Brain microvascular endothelial cell (primary cell): ENCODE data around the gene DCAKD.

Experiments
- DNase-seq: peaks from one replicate; pipeline ENCODE4 v3.0.0-alpha.2; 2020
- H3K27ac ChIP-seq: fragments of 250-450 bp; sonication (Bioruptor Pico); 2 replicates; pipeline ENCODE4 v1.5.1; 2020; ENCODE audit warnings: mild to moderate bottlenecking, moderate library complexity
- H3K27me3 ChIP-seq: fragments of 250-450 bp; sonication (Bioruptor Pico); replicated peaks from 2 replicates; pipeline ENCODE4 v1.5.1; 2020; ENCODE audit warnings: mild to moderate bottlenecking
- H3K36me3 ChIP-seq: fragments of 250-450 bp; sonication (Bioruptor Pico); replicated peaks from 2 replicates; pipeline ENCODE4 v1.5.1; 2020; ENCODE audit warnings: mild to moderate bottlenecking
- H3K4me3 ChIP-seq: 2 replicates; pipeline ENCODE4 v1.5.1; 2011; ENCODE audit warnings: low read depth, mild to moderate bottlenecking, control low read depth, low read length, moderate library complexity
- in situ Hi-C: cut with HindIII; loops from 2 replicates; pipeline ENCODE4 v1.10.0; 2017; ENCODE audit warnings: low sequenced_read_pairs, low pct_ligation_motif_present
- TF ChIP-seq, protein P1 (sequence below): IDR thresholded peaks from 2 replicates; pipeline ENCODE4 v1.5.1; 2011; ENCODE audit warnings: low read depth, mild to moderate bottlenecking, moderate library complexity, low read length, control low read depth, inconsistent platforms; ENCODE audit errors: missing control alignments

DCAKD gene

DNA sequence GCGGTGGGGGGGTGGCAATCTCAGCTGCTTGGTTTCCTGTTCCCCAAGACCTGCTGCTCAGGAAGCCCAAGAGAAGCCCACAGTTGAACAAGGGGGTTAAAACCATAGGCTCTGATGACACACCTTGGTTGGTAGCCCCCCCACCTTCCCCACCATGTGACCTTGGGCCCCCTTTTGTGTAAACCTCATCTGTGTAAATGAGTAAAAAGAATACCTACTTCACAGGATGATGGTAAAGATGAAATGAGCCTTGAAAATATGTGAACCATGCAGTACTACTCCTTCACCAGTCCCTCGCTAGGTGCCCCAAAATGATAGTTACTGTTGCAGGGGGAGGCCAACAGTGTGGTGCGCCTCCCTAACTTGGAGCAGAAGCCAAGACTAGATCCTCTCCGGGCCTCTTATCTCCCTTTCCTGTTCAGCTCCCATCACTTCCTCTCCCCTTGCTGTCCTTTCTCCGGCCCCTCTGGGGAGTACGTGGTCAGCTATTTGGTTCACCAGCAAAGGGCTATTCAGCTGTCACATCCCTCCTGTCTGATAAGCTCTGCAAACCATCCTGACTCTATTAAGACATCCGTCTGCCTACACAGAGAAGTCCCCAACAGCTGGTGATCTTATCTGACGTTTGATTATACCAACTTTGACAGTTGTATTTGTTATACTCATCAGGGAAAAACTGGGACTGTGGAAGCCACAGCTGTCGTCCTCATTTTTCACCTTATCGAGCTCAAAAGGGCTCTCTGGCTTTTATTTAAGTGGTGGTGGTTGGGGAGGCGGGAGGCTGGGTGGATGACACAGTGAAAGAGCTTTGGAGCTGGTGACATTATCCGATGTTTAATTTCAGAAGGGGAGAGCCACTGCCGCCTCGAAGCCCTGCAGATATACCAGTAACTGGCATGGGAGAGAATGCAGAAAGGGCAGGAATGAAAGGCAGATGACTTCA is 19.9 kb downstream of the DCAKD start:
- in situ Hi-C loops = no loop called here

DNA sequence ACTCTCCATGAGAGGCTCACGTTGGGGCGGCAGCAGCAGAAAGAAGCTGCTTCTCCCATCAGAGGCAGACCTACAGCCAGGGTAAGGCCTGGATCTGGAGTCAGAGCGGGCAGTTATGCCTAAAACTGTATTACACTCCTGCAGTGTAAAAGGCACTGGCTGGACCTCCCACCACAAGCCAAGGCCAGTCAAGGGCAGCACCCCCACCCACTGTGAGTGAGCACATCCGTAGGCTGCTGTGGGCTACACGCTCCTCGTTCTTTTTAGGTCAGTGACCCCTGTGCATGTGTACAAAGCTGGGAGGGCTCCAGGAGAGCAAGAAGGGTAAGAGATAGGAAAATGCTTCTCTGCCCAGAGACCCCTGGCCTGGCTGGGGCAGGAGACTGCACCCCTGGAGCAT is 20.7 kb downstream of the DCAKD start:
- DNase-seq = no peak
- peaks cover 28% of the 10 kb centered on the region for H3K36me3 ChIP-seq
- no peak overlapping the region for H3K27ac ChIP-seq
- in situ Hi-C loops = no loop called here
- H3K4me3 ChIP-seq = no peak overlapping the region
- TF ChIP-seq, protein P1, sequence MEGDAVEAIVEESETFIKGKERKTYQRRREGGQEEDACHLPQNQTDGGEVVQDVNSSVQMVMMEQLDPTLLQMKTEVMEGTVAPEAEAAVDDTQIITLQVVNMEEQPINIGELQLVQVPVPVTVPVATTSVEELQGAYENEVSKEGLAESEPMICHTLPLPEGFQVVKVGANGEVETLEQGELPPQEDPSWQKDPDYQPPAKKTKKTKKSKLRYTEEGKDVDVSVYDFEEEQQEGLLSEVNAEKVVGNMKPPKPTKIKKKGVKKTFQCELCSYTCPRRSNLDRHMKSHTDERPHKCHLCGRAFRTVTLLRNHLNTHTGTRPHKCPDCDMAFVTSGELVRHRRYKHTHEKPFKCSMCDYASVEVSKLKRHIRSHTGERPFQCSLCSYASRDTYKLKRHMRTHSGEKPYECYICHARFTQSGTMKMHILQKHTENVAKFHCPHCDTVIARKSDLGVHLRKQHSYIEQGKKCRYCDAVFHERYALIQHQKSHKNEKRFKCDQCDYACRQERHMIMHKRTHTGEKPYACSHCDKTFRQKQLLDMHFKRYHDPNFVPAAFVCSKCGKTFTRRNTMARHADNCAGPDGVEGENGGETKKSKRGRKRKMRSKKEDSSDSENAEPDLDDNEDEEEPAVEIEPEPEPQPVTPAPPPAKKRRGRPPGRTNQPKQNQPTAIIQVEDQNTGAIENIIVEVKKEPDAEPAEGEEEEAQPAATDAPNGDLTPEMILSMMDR = no peak
- no peaks in the 10 kb centered on the region for H3K27me3 ChIP-seq

More for the DNA sequence above, 19.9 kb downstream of the DCAKD start:
- no peak for DNase-seq
- Histone ChIP-seq H3K27me3 (no peaks in the 10 kb centered on the region), H3K4me3 (no peak overlapping the region), H3K36me3 (peaks cover 28% of the 10 kb centered on the region), H3K27ac (no peak overlapping the region)
- TF ChIP-seq, protein P1 = no peak

DNA sequence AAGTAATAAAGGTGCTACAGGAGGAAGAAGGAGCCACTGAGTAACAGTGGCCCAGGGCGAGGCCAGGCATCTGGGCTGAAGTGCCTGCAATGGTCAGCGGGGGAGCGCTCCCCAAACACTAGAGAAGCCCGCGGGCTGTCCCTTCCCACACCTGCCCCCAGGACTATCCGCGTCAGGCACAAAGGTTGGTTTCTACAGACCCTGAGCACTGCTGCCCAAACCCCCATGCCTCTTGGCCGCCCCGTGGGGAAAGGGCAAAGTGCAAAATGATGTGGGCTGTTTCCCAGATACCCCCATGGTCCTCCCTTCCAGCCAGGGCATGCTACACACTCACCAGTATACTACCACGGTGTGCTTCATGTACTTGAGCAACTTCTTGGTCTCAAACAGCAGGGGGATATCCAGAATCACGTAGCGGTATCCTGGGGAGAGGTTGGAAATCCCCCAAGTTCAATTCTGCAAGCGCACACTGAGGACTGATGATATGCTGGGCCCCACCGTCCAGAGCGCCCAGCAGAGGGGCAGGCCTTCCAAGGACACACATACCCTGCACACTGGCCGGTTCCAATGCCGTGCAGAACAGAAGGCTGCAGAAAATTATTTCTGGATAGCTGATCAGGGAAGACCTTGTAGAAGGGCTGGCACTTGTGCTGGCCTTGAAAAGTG is 21.5 kb downstream of the DCAKD start:
- Histone ChIP-seq H3K27ac (no peak overlapping the region), H3K27me3 (no peaks in the 10 kb centered on the region), H3K36me3 (peaks cover 28% of the 10 kb centered on the region), H3K4me3 (no peak overlapping the region)
- in situ Hi-C loops = no loop called here
- TF ChIP-seq, protein P1 = no peak
- no peak for DNase-seq

DNA sequence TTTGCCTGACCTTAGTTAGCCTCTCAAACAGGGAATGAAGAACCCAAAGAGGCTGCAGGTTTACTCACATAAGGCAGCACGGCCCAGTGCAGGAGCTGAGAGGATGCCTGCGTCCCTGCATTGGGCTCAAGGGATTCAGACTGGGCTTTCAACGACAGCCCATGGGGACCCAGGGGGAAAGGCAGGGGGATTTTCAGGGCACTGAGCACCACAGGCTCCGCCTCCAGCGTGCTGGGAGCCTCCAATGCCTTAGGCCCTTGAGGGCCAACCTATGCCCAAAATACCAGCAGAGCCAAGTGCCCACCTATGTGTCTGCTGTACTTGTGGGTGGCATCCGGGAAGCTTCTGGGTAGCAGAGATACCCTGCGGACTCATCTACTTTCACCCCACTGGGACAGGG is 22.3 kb downstream of the DCAKD start:
- Histone ChIP-seq H3K36me3 (peaks cover 21% of the 10 kb centered on the region), H3K27me3 (no peaks in the 10 kb centered on the region), H3K27ac (no peak overlapping the region), H3K4me3 (no peak overlapping the region)
- DNase-seq = no peak
- TF ChIP-seq, protein P1 = no peak
- in situ Hi-C loops = no loop called here

DNA sequence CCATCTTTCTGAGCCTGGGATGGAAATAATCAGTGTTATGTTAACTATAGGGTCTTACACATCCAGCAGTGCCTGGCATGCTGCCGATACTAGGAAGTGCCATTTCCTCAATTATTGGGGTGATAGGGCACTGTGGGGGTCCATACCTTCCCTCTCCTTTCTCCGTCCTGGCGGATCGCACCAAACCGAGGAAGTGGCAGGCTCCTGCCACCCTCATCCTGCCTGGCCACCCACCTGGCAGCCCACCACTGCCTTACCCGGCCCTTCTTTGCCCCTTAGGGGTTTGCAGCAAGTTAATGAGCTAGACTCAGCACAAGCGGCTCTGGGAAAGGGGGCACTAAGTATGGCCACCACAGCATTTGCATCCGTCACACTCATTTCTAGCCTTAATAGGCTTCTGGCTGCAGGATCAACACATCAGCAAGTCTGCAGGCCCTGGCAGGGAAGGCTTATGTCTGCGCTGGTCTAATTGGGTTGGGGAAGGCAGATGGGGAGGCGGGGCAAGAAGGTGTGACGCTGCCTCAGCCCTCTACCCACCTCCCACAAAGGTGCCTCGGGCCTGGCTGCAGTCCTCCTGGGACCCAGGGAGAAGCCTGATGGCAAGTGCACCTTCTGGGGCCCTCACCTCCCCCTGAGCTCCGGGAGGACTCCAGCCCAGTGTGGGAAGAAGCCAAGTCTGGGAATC is 28.6 kb downstream of the DCAKD start:
- in situ Hi-C loops = loop anchor here (25.0 kb wide), 1 partner anchor 110 kb away; the partner anchor contains the start of gene GFAP
- Histone ChIP-seq H3K27me3 (no peaks in the 10 kb centered on the region), H3K36me3 (peaks cover 3% of the 10 kb centered on the region), H3K27ac (no peak overlapping the region), H3K4me3 (no peak overlapping the region)
- TF ChIP-seq, protein P1 = no peak
- no peak for DNase-seq
